Stimulated activated CD8-positive, alpha-beta memory T cell treated with anti-CD3 and anti-CD28 coated beads, Interleukin-2, amount 100 ng/mL, for 1 hour (primary cell): Measurements from ENCODE around the gene GRIK4.

Source experiments
- DNase-seq, 2 donors: peaks; one replicate each; pipeline ENCODE4 v3.0.0-alpha.2; 2020; ENCODE audit warnings: low read depth in 2 of 2

Gene GRIK4

DNA sequence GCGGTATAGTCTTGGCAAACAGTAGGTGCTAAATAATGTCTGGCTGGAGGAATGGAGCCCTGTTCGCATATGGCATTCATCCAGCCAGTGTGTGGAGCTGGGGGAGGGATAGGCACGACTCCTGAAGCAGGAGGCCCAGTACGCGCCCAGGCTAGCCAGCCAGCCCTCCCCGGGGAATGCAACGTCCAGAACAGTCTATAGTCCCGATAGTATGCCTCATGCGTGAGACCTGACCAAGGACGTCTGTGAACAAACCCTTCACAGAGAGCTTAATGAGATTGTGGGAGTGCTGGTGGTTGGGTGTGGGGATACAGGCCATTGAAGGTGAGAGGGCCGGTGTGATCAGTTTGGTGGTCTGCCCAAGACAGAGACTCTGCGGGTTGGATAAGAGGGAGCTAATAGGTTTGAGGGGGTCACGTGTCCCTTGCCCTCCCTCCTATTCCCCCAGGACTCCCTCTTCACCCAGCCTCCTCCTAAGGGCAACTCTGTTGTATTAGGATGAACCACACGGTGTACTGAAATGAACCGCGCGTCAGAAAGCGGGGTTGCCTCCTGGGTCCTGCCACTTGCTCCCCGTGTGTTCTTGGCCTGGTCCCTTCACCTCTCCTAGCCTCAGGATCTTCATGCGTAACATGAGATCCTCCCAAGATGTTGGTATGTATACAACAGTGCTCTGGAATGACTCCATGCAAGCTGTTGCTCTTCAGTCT, 987 bp upstream of the GRIK4 start:
- DNase-seq: no peak

DNA sequence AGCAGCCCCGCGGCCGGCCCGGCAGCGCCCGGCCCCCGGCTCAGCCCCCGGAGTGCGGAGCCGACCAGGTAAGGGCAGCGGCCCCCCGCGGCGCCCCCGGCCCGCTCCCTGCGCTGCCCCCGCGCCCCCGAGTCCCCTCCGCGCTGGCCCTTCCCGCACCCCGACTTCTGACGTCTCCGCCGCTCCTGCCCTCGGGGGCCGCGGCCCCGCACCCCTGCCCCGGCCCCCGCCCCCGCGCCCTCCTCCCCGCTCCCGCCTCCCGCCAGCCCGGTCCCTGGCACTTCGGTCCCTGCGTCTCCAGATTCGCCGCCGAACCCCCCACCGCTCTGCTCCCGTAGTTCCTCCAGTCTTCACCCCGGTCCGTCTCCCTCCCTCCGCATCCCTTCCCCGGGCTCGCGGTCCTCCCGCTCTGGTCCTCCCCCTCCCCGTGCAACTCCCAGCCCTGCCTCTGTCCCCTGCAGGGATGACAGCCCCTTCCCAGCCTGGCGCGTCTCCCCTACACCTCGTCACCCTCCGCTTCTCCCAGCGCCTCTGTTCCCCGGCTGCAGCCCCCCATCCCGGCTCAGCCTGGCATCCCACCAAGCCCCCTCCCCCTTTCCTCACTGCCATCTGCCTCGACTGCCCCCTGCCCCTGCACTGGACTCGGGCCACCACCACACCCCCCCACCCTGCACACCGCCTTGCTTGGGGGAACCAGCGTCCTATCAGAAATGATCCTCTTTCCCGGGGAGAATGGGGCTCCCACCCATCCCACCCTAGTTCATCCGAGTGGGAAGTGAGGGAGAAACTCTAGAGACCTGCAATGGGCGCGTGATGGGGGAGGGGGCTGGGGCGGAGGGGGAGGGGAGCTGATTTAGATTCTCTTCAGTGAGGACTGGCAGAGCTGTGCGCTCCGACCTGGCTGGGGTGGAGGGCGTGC, 531 bp downstream of the GRIK4 start:
- no peak for DNase-seq

DNA sequence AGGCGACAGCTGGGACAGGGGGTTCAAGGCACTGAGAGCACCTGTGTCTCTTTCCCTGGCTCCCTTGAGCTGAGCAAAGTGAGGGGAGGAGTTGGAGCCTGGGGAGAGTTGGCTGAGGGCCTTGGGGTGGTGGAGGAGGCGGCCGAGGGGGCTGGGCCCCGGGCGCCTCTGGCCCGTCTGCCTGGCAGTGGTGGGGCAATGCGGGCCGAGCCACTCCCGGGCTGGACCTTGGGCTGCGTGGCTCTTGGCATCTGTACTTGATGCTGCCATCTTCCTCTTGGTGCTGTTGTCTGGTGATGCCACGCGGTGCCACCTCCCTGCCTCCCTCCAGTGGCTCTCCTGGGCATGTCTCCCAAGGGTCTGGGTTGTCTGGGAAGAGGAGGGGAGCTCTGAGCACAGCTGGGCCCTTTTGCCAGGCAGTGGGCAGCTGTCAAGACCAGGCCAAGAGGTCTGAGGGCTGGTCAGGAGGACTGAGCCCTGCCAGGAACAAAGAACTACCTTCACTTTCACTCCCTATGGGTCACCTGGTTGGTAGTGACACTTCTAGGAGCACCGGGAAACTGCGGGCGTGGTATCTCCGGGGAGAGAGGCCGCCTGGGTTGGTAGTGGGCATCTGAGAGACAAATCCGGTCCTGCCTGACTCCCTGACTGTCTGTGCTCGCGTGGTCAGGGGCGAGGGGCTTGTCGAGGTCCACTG, 1.3 kb downstream of the GRIK4 start:
- DNase-seq: no peak

DNA sequence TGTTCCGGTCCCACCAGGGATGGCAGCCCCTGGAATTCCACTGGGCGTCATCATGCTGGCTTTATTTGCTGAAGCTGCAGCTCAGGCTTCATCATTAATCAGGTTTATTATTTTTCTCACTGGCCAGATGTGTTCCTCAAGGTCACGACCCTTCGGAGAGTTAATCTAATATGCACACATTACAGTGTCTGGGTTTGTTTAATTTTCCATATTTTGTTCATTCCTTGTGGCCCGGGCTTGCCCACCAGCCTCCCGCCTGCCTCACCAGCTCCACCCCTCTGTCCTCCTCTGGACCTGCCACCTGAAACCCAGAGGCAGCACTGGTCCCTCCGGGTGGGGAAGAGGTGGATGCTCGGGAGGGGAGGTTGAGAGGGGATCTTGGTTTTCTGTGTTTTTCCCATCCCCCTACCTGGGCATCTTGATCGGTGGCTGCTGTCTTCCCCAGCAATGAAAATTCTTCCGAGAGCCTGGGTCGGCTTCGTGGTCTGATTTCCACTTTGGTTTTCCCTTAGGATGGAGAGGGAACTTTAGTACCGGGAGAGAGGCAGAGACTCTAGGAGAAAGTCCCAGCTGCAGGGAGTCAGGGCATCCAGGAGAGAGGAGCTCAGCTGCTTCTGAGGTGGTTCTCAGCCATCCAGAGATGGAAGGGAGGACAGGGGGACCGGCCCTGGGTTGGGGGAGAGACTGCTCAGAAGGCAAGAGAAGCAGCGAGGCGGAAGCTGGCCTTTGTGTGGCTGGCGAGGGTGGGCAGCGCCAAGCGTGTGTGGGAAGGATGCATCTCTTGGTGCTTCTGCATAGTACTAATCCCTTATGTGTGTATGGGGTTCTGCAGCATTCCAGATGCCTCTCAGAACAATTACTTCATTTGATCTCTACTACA, 2.1 kb downstream of the GRIK4 start:
- DNase-seq: no peak

DNA sequence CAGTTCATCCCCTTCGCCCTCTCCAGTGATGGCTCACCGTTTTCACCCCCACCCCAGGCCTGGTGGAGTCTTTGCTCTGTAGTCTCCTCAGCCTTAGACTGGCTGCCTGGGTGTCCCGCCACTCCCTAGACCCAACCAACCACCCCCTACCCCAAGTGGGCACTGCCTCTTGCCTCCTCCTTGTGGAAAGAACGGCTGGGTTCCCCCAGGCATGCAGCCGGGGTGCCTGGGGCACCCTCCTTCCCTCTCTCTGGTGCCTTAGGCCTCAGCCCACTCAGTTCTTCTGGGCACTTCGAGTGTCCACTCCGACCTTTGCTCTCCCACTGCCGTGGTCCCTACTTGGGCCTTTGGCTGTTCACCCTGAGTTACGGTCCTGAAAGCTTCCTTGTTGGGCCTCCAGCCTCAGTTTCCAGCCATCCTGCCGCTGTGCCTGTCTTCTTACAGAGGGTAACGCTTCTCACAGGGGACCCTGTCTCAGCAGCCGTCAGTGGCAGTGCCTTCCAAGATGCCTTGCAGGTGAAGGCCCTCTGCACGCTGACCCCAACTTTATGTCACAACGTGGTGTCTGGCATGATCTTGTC, 3.1 kb downstream of the GRIK4 start:
- no peak for DNase-seq

DNA sequence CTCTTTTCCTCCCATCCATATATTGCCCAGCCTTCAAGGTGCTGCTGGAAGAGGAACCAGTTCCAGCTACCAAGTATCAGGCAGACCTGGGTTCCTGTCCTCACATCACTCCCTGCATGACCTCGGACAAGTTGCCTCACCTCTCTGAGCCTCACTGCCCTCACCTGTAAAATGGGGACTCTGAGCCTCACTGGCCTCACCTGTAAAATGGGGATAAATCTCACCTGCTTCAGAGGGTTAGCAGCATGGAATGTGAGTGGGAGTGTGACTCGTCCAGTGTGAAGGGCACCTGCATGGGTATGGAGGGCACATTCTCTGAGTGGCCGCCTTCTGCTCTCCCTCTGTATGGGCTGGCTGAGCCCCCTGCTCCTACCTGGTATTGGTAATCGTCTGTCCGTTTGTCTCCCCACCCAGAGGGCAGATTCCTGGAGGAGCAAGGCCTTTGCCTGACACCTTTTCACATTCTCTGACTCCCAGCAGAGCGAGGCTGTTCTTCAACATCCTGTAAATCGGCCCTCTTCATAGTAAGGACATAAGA, 3.7 kb downstream of the GRIK4 start:
- no peak for DNase-seq

DNA sequence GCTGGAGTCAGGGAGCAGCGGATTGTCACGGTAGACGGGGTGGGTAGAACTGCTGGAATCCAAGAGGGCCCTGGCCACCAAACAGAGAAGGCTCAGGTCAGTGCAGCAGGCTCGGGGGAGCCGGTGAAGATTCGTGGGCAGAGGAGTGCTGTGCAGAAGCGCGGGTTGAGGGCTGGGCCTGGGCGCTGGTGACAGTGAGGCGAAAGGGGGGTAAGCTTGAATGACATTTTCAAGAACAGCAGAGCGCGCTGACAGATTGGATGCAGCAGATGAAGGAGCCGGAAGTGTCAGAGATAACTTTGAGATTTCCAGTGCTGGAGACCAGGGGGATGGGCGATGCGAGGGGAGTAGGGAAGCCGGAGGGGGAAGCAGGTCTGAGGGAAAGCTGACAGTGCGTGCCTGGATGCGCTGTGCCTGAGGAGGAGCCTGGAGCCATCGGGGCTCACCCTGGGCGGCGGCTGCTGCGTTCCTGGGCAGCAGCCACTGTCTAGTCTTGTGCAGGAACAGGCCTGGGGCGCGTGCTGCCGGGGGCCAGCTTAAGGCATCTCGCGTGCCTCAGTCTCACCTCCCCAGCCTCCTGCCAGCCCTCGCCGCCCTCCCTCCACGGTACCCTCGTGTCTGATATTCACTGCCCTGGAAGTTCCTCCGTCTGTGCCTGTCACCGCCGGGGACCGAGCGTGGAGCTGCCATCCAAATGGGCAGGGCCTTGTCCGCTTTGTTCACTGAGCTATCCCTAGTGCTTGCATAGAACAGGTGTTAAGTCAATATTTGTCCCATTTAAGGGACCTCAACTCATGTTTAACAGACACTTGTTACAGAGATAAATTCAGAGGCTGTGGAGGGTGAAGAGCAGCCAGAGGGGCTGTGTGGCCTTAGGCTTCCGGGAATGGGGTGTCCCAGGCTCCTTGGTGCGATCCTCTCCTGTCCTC, 5.2 kb downstream of the GRIK4 start:
- no peak for DNase-seq

DNA sequence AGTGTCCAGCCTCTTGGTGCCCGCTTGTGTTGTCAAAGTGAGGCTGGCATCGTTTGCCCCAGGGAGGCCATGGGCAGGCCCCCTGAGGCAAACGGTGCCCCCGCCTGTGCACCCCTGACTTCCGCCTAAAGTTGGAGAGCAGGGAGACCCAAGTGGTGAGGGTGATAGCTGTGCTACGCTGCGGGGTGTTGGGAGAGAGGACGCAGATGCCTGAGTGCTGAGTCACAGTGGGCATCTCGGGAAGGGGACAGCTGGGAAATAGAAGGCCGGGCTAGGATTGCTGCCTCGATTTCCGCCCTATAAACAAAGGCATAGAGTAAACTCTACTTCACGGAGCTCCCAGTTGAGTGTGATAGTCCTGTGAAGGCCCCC, 5.8 kb downstream of the GRIK4 start:
- DNase-seq: no peak

DNA sequence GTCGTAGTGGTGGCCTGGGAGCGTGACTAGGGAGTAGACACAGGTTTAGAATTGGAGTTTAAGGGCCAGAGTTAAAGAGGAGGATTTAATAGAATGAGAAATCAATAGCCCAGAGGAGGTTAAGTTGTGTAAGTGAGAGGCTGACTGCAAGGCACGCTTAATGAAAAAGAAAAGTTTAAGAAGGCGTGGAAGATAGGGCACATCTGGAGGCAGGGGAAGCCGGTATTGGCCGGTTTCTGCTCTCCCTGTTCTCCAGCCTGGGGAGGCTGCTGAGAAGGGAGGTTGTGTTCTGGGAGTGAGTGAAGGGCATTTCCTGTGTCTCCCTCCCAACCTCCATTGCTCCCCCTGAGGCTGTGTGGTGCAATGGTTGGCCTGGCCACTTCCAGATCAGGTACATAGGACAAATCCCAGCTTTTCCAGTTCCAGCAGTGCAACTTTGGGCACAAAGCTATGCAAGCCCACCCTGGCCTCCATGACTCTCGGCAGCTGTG, 6.3 kb downstream of the GRIK4 start:
- DNase-seq: no peak

DNA sequence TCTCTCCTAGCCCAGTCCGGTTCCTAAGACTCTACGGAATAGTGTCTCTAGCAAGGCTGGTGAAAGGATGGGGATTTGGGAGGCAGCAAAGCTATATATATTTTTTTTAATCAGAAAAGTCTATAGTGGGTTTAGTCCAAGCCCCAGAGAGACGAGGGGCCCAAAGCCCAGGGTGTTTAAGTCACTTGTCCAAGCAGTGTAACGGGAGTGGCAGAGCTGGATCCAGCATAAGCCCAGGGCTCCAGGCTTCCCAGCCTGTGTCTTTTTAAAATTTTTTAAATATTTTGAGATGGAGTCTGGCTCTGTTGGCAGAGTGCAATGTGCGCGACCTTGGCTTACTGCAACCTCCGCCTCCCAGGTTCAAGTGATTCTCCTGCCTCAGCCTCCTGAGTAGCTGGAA, 6.8 kb downstream of the GRIK4 start:
- DNase-seq: no peak

DNA sequence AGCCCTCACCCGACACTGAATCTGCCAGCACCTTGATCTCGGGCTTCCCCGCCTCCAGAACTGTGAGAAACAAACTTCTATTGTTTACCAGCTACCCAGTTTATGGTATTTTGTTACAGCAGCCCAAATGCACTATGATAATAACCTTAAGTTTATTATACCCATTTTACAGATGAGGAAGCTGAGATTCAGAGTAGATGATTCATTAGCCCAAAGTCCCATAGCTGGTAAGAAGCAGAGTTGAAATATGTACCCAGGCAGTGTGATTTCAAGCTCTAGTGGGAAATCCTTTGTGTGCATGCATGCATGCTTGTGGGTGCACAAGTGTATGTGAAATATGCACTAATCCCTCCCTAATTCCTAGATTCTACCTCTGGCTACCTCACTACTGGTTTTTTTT, 7.9 kb downstream of the GRIK4 start:
- no peak for DNase-seq

DNA sequence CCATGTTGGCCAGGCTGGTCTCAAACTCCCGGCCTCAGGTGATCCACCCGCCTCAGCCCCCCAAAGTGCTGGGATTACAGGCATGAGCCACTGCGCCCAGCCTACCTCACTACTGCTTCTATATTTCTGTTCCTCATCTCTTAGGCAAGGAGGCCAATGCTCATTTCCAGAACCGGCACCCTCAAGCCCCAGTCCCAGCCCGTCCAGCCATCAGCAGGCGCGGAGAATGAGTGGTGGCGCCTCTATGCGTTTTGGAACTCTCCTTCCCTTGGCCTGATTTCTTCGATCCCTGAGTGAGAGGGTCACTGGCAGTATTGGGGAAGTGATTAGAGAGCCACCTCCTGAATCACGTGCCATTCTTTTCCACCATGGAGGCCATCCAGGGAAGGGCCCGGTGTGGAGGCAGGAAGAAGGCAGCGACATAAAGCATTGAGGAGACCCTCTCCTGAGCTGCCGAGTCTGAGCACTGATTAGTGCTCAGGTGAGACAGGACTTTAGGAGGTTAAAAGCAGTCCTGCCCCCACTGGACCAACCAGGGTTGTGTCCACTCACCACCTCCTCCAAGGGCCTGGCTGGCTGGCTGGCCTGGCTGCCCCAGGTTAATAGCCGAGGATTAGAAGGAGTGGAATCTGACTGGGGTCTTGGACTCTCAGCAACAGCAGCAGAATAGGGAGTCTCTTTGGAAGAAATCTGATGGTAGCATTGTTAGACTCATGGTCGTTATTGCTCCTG, 8.7 kb downstream of the GRIK4 start:
- DNase-seq: no peak

DNA sequence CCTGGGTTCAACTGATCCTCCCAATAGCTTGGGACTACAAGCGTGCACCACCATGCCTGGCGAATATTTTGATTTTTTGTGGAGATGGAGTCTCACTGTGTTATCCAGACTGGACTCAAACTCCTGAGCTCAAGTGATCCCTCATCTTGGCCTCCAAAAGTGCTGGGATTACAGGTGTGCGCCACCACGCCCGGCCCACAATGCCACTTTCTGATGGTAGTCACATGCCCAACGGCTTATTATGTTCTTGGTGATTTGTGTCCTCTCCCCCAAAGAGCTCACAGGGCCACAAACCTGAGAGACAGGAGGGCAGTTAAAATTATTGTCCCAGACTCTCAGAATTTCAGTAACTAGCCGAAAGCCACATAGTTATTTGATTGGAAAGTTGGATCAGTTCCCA, 9.6 kb downstream of the GRIK4 start:
- no peak for DNase-seq

DNA sequence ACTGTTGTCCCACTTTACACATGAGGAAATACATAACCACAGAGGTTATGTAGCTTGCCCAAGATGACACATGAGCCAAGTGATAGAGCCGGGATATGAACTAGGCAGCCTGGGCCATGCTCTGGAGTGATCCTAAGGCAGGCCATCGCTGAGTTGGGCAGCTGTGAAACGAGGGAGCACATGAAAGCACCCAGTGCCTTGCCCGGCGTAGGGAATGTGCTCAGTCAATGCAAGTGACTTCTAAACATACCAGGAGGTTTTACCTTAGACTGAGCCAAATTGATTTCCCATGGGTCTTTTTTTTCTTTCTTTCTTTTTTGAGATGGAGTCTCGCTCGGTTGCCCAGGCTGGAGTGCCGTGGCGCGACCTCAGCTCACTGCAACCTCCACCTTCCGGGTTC, 10.5 kb downstream of the GRIK4 start:
- DNase-seq: no peak

DNA sequence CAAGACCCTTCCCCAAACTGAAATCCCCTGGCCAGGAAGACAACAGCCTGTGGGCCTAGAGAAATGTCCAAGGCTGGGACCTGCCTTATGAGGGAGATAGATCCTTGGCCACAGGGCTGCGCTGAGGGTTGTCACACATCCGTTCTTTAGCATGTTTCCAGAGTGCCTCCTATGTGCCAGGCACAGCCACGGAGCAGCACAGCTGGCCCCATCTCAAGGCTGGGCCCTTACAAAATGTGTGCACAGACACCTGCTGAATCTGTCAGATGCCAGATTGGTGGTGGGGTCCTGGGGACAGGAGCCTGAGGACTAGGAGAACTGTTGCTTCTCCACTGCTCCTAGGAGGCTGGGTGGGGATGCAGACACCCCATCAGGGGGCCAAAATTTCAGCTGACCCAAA, 11.2 kb downstream of the GRIK4 start:
- no peak for DNase-seq

DNA sequence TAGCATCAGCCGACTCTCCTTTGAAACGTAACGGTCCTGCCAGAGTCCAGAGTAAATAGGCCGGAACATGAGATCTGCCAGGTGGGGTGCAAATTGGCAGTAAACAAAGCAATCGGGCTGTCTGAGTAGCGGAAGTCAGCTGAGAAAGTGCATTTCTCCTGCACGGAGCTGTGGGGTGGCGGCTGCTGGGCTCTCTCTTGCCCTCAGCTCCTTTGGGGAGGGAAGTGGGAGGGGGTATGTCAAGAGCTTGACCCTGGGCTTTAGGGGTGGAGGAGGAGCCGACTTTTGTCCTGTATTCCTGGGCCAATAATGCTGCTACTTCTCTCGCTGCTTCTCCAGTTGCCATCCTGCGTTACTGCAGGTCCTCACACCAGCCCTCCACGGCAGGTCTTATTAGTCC, 11.6 kb downstream of the GRIK4 start:
- no peak for DNase-seq

DNA sequence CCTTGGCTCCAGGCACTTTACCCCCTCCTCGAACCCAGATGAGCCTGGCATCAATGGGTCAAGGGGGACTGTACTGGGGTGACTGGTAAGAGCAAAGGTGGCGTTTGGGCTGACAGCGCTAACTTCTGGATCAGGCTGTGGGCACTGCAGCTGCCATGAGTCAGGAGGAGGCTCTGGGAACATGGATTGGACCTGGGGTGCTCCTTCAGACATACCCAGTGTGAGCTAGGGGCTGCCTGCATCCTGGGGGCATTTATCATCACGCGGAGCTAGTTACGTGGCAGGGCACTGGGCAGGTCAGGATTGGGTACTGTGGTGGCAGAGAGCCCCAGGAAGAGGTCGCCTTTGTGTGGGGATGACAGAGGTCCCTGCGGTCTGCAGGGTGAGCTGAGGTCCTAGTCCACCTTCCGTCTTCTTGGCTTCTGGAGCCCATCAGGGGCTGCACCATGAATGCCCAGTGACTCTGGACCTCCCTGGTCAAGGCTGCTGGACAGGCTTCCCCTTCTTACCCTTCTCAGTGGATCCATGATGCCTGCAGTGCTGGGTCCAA, 13.1 kb downstream of the GRIK4 start:
- no peak for DNase-seq

DNA sequence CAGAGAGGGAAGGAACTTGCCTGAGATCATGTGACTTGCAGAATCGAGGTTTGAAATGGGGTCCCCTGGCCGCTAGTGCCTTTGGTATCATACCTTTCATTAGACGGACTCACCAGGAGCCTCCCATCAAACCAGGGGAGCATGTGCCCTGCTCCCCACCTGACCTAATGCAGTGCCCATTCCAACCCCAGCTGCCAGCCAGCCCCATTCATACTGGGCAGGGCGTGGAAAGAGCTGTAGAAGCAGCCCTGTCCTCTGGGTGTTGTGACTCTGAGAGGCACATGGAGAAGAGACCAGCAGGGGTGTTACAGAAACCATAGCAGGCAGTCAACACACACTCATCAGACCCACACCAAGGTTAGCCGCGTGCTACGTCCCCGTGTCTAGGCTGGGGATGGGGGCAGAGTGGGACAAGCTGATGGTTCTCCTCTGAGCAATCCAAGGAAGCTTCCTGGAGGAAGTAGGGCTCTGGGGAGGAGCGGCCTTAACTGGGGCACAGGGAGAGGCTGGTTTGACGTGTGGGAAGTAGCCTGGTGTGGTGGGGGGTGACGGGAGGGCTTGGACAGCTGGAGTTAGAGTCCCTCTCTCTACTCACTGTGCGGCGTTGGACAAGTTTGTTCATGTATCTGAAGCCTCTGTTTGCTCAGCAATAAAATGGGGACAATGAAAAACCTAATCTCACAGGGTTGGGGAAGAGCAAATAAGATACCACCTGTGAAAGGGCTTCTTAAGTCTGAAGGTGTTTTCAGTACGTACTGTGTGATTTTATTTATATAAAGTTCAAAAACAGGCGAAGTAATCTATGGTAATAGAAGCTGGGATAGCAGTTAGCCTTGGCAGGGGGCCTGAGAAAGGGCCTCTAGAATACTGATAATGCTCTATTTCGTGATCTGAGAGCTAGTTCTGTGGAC, 14.0 kb downstream of the GRIK4 start:
- DNase-seq: no peak
